PFSK-1 (cell line): ENCODE measurements around the gene GNA14.

Experiments
- POLR2AphosphoS5 ChIP-seq: IDR thresholded peaks from 2 replicates; pipeline ENCODE4 v1.6.1; 2012; ENCODE audit warnings: low read depth, mild to moderate bottlenecking, control low read depth, low read length, moderate library complexity
- SIN3A ChIP-seq: IDR thresholded peaks from 2 replicates; pipeline ENCODE4 v1.6.1; 2012; ENCODE audit warnings: mild to moderate bottlenecking, low read length, moderate library complexity, borderline replicate concordance; ENCODE audit not compliant: insufficient read depth
- TF ChIP-seq, protein P1 (sequence below), 2 experiments: IDR thresholded peaks; 2 replicates each; pipeline versions ENCODE4 v1.6.1 to v1.8.0; 2011 to 2012; ENCODE audit warnings: low read depth in 2 of 2, low read length in 2 of 2, control low read depth in 1 of 2, inconsistent platforms in 1 of 2, mild to moderate bottlenecking in 1 of 2, moderate library complexity in 1 of 2; ENCODE audit not compliant: insufficient read depth in 1 of 2

DNA sequence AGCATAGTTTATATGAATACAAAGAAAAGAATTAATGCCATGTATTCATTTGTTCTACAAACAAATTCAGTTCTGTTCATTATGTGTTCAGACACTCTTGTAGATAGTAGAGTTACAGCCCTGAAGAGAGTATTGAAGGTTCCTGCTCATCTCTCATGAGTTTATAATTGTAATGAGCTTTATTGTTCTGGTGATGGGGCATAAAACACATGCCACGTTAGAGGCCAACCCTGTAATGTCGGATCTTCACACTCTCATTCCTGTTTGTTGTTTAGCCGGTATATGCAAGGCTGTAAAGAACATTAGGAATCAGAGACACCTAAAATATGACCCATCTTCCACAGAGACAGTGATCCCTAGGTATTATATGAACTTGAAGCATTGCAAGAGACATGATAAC, 256.3 kb downstream of the GNA14 start:
- no peak for TF ChIP-seq POLR2AphosphoS5
- TF ChIP-seq, protein P1, sequence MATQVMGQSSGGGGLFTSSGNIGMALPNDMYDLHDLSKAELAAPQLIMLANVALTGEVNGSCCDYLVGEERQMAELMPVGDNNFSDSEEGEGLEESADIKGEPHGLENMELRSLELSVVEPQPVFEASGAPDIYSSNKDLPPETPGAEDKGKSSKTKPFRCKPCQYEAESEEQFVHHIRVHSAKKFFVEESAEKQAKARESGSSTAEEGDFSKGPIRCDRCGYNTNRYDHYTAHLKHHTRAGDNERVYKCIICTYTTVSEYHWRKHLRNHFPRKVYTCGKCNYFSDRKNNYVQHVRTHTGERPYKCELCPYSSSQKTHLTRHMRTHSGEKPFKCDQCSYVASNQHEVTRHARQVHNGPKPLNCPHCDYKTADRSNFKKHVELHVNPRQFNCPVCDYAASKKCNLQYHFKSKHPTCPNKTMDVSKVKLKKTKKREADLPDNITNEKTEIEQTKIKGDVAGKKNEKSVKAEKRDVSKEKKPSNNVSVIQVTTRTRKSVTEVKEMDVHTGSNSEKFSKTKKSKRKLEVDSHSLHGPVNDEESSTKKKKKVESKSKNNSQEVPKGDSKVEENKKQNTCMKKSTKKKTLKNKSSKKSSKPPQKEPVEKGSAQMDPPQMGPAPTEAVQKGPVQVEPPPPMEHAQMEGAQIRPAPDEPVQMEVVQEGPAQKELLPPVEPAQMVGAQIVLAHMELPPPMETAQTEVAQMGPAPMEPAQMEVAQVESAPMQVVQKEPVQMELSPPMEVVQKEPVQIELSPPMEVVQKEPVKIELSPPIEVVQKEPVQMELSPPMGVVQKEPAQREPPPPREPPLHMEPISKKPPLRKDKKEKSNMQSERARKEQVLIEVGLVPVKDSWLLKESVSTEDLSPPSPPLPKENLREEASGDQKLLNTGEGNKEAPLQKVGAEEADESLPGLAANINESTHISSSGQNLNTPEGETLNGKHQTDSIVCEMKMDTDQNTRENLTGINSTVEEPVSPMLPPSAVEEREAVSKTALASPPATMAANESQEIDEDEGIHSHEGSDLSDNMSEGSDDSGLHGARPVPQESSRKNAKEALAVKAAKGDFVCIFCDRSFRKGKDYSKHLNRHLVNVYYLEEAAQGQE (IDR thresholded peaks at IDR 0.05; ENCODE audit: insufficient read depth in 1 of 2, low read depth in 2 of 2, low read length in 2 of 2): no peak
- TF ChIP-seq SIN3A: no peak
